Camera-type eye (tissue), 1 donor: ENCODE data around the gene GPR137C. TPM values are rescaled to one million over a fixed set of nuclear protein-coding genes. Genes with fewer than 3 reads are reported as not detected.

Experiments used
- total RNA-seq: library from RNA; depleted of rRNA; stranded (reverse); fragments of >200 nt; gene quantifications from one replicate; pipeline ENCODE4 v1.2.3, GENCODE V29; 2014

The GPR137C gene, protein sequence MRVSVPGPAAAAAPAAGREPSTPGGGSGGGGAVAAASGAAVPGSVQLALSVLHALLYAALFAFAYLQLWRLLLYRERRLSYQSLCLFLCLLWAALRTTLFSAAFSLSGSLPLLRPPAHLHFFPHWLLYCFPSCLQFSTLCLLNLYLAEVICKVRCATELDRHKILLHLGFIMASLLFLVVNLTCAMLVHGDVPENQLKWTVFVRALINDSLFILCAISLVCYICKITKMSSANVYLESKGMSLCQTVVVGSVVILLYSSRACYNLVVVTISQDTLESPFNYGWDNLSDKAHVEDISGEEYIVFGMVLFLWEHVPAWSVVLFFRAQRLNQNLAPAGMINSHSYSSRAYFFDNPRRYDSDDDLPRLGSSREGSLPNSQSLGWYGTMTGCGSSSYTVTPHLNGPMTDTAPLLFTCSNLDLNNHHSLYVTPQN
- 42.0 TPM for total RNA-seq

DNA sequence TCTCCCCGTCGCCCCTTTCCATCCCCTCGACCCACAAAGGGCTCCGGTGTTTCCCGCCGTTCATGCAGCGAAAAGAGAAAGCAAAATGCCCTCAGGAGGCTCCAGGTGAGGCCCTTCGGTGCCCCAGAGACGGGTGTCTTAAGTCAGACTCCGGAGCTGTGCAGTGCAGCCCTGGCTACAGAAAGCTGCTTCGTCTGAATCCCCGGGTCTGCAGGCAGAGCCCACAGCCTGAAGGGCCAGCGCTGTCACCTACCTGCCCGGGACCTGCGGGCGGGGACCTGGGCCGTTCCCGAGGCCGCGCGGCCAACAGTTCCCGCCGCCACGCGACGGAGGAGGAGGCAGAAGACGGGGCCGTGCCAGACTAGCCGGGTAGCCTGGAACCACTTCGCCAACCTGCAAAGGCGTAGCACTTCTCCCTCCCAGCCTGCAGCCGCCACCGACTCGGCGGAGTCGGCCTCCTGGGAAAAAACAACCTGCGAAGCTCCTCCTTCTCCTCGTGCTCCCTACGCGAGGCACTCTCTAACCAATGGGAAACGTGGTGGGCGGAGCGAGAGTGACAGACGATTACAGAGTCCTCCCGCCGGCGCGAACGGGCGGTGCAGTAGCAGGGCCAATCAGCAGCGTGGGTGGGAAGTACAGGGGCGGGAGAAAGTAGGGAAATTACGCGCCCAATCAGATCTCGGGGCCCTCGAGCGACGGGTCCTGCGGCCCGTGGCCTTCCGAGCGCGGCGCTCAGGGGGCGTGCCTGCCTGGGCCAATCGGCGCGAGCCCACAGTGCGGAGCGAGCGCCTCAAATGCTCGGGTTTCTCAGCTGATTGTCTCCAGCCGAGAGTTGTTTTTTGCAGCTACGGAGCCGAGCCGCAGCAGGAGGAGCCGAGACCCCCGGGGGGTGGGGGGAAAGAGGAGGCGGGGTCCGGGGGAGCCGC lies at the start of gene GPR137C, which contains the start of gene TXNDC16:
TSS of gene GPR137C (plus strand) at position 774 of the 926 bp plus-strand sequence. CDS start 312 bp downstream, outside the sequence.
TSS of gene TXNDC16 (minus strand) at position 443 of the 926 bp plus-strand sequence. CDS start 8,948 bp downstream, outside the sequence.

Other genes starting within 250 kb of the GPR137C start
- 7.5 TPM for gene PTGER2, start 238.5 kb upstream of the GPR137C start, total RNA-seq
- 37.0 TPM for gene TXNDC16, start 331 bp upstream of the GPR137C start, total RNA-seq
- 49.6 TPM for gene ERO1A, start 142.7 kb downstream of the GPR137C start, total RNA-seq
- gene PSMC6, start 154.4 kb downstream of the GPR137C start, total RNA-seq, result 128 TPM
- gene STYX, start 177.3 kb downstream of the GPR137C start, total RNA-seq, result 24.0 TPM
- 18.7 TPM for gene GNPNAT1, start 238.8 kb downstream of the GPR137C start, total RNA-seq